Heart left ventricle (tissue), 13 donors: ENCODE data around the gene MCM3AP.

Source experiments
- POLR2A ChIP-seq, 2 donors: fragments of 450-650 bp; IDR thresholded peaks; one replicate each; pipeline ENCODE4 v1.6.1; 2017; ENCODE audit warnings: antibody characterized with exemption in 2 of 2, mild to moderate bottlenecking in 2 of 2, moderate library complexity in 2 of 2
- TF ChIP-seq, protein P1 (sequence below), 12 donors: fragments of 200-600 bp; sonication (generic) in 4 of 12; IDR thresholded peaks; one replicate each; pipeline versions ENCODE4 v1.5.0 to v1.8.0; 2018 to 2022; ENCODE audit warnings: antibody characterized with exemption in 12 of 12, mild to moderate bottlenecking in 5 of 12
- donor health status: ischemic (EF 13 %, LVEDD 7.1; RV severe dilation, severe dysfunction).
- donor health status: DM: no; HTN: yes; CAD: no.
- donor health status: DM: no; HTN: no; CAD: no.
- donor health status: ischemic (EF 25% LVEDD 6.9; RV normal size, moderate dysfunction).
- donor health status: ischemic (EF 25% LVEDD 5.7; RV mildly dilated, moderate dysfunction).
- donor health status: ischemic (EF 35%, LVEDD 5.7; RV mildly dilated, moderate dysfunction).
- donor health status: nonischemic (EF 11% LVEDD 7.7; RV severe dilation, severe dysfunction).
- donor health status: DM: yes; HTN: yes; CAD: no.
- donor health status: PGD.
- donor health status: ischemic (EF 29% LVEDD 5.4; RV normal size, mild dysfunction).
- donor health status: nonischemic (EF 23%, LVEDD 6.1; RV moderate dilation, normal function).

DNA sequence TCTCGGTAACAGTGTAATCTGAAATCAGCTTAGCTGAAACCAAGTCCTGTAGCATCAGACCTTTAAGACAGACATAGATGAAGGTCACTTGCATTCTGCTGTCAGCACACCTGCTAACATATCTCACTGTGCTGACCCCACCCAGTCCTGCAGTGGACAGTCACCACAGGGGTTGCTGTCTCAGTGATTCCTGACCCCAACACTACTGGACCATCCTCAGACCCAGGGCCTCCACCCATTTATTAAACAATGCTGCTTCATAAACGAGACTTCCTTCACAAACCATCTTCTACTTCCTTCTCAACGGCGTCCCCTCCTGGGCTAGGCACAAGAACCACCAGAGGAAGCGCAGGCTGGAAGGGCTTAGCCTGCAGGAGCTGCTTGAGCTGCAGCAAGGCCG is 39.1 kb downstream of the MCM3AP start:
- TF ChIP-seq, protein P1, sequence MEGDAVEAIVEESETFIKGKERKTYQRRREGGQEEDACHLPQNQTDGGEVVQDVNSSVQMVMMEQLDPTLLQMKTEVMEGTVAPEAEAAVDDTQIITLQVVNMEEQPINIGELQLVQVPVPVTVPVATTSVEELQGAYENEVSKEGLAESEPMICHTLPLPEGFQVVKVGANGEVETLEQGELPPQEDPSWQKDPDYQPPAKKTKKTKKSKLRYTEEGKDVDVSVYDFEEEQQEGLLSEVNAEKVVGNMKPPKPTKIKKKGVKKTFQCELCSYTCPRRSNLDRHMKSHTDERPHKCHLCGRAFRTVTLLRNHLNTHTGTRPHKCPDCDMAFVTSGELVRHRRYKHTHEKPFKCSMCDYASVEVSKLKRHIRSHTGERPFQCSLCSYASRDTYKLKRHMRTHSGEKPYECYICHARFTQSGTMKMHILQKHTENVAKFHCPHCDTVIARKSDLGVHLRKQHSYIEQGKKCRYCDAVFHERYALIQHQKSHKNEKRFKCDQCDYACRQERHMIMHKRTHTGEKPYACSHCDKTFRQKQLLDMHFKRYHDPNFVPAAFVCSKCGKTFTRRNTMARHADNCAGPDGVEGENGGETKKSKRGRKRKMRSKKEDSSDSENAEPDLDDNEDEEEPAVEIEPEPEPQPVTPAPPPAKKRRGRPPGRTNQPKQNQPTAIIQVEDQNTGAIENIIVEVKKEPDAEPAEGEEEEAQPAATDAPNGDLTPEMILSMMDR (IDR thresholded peaks at IDR 0.05) = no peak
- no peak for TF ChIP-seq POLR2A (IDR thresholded peaks at IDR 0.05)
